ENCODE data around the gene ETNK1.

- TF ChIP-seq CTCF (IDR thresholded peaks at IDR 0.05; ENCODE audit: insufficient read depth, low read length, poor library complexity, severe bottlenecking): no peak
- TF ChIP-seq EZH2phosphoT487 (conservative IDR thresholded peaks at IDR 0.05; ENCODE audit: low read length): no peak
Measured at GRCh38 chr12:22624548-22624869, 462 bp upstream of the ETNK1 start.
